A549 treated with CpdA at 1 μM for 4 hours (cell line): ENCODE results near the gene PARD6G. TPM values are rescaled to one million over a fixed set of nuclear protein-coding genes. Genes with fewer than 3 reads are reported as not detected.

ENCODE experiments used
- total RNA-seq: library from RNA; stranded (reverse); fragments of 200-300 nt; extraction: Qiagen RNA extraction; gene quantifications from 5 replicates; pipeline ENCODE4 v1.2.3, GENCODE V29; 2022; ENCODE audit warnings: low read depth

The PARD6G gene
- total RNA-seq, result 2.1 to 3.7 TPM (median 3.0 TPM) in 5 replicates

DNA sequence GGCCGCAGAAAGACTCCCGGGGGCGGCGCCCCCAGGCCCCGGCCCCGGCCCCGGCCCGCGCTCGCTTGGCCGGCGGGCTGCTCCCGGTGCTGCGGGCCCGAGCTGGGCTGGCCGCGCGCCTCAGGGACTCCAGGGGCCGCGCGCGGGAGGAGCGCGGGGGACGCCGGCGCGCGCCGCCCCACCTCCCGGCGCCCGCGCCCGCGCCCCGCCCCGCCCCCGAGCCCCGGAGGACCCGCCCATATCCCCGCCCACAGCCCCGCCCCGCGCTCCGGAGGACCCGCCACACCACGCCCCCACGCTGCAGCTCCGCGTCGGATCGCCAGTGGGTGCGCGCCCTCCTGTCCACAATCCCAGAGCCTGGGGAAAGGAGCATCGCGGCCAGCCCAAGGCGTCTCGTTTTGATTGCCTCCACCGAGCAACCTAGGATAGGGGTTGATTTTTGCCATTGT is at the start of gene PARD6G:
Gene PARD6G, minus strand, starts transcription at position 122 of the 449 bp plus-strand sequence. CDS start 166 bp downstream, outside the sequence.

DNA sequence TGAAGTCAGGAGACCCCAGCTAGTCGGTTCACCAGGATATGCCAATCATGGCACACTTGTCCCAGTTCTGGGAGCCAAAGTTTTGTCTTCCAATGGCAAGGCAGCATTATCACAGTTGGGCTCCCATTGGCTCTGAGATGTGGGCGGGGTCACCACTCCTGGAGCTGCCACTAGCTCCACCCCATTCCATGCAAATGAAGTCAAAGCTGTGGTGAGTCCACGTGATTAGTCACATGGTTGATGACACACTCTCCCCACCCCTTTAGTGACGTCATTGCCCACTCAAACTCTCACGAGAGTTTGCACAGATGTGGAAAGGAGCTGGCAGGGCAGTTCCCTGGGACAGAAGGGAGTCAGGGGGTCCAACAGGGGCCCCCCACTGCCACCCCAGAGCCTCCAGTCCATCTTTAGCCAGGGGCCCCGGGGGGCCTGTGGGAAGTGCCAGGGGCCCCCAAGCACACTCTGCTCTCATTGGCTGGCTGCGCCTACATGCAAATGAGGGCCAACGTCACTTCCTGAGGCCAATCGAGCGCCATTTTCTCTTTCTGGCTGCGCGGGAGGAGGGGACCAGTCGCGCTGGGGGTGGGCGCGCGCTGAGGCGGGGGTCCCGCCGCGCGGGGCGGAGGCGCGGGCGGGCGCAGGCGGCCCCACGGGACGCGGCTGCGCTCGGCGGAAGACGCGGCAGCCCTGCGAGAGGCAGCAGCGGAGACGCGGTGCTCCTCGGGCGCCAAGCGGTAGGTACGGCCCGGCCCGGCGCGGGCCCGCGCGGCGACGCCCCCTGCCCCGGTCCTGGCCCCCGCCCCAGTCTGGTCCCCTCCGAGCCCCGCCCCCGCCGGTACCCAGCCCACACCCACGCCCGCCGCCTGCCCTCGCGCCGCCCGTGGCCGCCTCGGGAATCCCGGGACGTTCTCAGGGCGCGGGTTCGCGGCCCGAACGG is 138.3 kb downstream of the PARD6G start, which contains the start of gene ADNP2:
Gene ADNP2, plus strand, starts transcription at position 524 of the 937 bp plus-strand sequence. CDS start 8,281 bp downstream, outside the sequence.

Other genes with a start within 250 kb of the PARD6G start
- gene RBFA, start 213.1 kb downstream of the PARD6G start, total RNA-seq, result 26.9 to 31.3 TPM (median 28.6 TPM) in 5 replicates
- gene ADNP2, start 138.3 kb downstream of the PARD6G start, total RNA-seq, result 11.3 to 14.3 TPM (median 11.7 TPM) in 5 replicates